Measurements from ENCODE around the gene PLPPR1.

DNA sequence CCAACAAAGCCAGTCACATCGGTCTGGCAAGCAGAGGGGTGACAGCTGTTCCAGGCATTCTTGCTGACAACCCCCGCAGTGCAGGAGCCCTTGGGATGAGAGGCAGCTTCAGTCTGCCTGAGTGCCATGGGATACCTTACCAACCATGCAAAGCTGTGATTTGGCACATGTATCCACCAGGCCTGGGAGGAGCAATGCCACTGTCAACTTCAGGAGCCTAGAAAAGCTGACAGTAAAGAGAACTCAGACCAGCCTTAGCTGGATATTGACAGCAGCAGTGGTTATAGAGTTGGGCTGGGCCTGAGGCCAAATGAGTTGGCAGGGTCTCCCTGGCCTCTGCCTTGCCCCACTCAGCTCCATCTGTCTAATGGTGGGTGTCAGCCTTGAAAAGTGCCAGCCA, 10.1 kb upstream of the PLPPR1 start:
- TF ChIP-seq CSRNP3 (CRISPR knock-in tag; IDR thresholded peaks at IDR 0.05) (no peak), CREB5 (CRISPR knock-in tag; IDR thresholded peaks at IDR 0.05; ENCODE audit: low read depth) (no peak), ZFP3 (CRISPR knock-in tag; IDR thresholded peaks at IDR 0.05) (no peak), TSHZ2 (CRISPR knock-in tag; IDR thresholded peaks at IDR 0.05) (no peak), BACH2 (CRISPR knock-in tag; IDR thresholded peaks at IDR 0.05; ENCODE audit: borderline replicate concordance) (no peak), ARNTL (CRISPR knock-in tag; IDR thresholded peaks at IDR 0.05; ENCODE audit: borderline replicate concordance, low read depth) (no peak), ZFP30 (CRISPR knock-in tag; IDR thresholded peaks at IDR 0.05) (no peak), TOX (CRISPR knock-in tag; IDR thresholded peaks at IDR 0.05; ENCODE audit: borderline replicate concordance) (no peak), TCF4 (CRISPR knock-in tag; IDR thresholded peaks at IDR 0.05; ENCODE audit: borderline replicate concordance) (no peak)
